Measurements from ENCODE around the gene TLR4.

TLR4 gene

DNA sequence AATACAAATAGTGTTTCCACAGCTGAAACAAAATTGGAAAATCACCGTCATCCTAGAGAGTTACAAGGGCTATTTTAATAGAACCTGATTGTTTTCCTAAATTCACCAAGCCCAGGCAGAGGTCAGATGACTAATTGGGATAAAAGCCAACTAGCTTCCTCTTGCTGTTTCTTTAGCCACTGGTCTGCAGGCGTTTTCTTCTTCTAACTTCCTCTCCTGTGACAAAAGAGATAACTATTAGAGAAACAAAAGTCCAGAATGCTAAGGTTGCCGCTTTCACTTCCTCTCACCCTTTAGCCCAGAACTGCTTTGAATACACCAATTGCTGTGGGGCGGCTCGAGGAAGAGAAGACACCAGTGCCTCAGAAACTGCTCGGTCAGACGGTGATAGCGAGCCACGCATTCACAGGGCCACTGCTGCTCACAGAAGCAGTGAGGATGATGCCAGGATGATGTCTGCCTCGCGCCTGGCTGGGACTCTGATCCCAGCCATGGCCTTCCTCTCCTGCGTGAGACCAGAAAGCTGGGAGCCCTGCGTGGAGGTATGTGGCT is at the start of gene TLR4:
Gene TLR4 (plus strand): TSS at position 380 of the 552 bp plus-strand sequence. CDS start 70 bp downstream, at position 450.
- DNase-seq = no peak

DNA sequence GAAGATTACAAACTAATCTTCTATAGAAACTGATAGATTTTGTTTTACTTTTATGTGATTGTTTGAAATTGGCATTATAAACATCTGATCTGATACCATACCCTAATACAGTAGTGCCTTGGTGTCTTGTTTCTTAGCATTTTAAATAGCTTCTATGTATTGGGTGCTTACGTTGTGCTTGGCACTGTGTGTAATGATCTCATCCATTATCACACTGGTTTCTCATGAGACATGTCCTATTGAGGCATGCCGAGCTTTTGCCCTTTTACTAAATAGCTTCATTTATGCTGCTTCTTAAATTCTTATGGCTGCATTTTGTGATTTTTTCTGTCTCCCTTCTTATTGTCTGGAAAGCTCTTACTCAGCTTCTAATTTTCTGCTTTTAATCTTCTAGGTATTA is 48.2 kb upstream of the TLR4 start:
- DNase-seq = no peak

DNA sequence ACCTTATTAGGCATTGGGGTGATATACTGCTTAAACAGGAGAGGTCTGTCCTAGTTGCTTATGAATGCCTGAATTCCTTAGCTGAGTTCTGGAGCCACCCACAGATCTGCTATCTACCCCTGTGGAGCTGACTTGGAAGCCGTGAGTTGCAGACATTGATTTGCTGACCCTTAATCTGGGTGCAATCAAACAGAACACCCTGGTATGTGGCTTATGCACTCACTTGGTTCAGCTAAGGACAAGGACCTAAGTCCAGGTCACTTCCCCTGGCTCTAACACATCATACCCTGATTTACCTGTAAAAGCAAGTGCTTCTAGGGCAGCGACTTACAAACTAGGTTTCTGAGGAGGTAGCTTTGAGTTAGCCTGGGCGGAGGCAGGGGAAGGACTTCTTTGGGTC is 41.6 kb upstream of the TLR4 start:
- no peak for DNase-seq

DNA sequence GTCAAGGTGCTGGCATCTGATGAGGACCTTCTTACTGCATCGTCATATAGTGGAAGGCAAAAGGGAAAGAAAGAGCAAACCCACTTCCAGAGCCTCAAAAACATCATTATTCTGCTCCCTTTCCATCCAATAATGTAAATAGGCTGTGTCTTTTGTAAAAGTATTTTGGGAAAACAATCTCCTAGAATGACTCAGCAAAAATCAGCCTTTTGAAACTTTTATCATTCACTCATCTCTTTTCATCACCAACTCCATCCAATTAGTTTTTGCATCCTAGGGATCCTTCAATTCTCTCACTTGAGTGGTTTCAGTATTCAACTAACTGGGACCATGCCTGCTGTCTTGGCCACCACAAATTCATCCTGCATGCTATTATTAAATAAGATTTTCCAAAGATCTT is 39.8 kb upstream of the TLR4 start:
- DNase-seq = no peak

DNA sequence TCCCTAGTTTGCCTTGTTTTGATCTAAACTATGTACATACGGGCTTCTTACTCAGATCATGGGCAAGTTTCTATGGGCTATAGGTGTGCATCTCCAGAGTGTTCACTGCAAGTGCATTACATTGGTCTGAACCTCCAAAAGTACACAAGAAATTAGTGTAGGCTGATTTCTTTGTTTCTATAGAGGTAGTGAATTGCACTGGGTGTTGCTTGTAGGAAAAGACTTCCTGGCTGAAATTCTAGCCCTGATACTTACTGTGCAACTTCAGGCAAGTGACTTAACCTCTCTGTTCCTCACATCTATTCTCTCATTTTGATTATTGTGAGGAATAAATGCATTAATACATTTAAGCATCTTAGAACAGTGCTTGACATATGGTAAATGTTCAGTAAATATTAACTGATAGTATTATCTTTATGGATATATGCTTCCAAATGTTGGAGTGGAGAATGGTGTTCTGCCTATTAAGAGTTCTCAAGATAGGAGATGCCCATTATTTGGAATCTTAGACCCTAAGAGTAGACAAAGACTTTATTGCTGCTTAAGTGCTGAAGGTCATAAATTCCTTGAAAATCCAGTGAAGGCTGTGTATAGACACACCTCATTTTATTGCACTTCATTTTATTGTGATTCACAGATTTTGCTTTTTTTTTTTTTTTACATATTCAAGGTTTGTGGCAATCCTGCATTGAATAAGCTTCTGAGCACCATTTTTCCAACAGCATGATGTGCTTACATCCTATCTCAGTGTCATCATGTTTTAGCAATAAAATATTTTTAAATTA is 38.4 kb upstream of the TLR4 start:
- no peak for DNase-seq

DNA sequence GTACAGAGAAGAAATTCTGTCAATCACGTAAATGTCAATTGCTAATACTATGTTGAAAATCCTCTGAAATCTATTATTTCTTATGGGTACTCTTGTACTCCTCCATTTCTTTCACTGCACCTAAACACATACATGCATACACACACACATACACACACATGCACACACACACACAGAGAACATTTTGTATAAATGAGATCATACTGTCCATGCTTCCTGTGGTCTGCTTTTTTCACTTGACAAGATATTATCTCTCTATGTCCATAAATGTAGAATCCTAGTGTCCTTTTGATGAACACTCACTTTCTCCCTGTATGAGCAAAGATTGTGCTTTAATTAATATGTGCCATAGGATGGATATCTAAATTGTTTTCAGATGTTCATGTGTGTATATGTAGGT is 32.7 kb upstream of the TLR4 start:
- no peak for DNase-seq

DNA sequence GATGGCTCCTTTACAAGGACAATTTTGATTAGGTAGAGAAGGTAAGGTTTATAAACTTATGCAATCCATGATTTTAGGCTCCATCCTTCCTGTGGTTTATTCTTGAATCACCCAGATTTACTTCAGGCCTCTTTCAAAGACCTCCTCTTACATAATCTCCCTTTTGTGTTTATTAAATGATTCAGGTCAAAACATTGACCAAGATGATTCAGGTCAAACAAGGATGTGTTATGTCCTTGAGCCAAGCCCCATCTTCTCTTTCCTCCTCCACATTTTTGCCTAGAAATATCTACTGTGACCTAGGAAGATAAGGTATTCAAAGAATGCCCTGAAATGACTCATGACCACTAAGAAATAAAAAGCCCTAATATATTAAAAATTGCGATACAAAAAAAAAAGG is 31.8 kb upstream of the TLR4 start:
- no peak for DNase-seq

DNA sequence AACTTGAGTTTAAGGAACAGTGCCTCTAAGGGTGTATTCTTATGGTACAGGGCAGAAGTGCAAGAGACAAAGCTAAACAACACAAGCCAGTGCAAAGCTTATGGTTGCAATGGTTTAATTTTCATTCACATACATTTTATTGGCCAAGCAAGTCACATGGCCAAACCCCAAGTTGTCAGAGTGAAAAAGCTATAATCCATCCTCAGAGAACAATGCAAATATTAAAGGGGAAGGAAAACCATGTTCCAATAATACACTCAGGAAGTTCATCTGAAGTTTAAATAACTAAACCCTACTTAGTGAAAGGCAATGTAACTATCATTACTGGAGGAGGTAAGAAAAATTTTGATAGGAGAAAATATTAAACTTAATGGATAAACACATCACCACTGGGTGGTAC is 26.6 kb upstream of the TLR4 start:
- no peak for DNase-seq

DNA sequence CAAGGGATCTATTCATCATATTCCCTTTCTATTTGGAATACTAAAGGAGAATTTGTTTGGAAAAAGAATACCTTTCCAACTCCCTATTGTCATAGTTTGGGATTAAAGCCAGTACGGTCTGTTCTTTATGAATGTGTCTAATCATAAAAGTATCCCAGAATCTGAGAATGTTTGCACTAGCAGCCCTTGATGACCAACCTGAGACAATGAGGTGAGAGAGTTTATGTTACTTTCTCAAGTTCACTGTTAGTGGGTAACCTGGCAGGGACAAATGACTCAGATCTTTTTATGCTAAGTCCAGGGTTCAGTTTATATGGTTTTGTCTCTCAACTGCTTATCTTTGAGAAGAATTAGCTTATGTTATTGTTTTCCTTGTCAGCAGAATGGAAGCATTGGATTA is 25.3 kb upstream of the TLR4 start:
- DNase-seq = no peak

DNA sequence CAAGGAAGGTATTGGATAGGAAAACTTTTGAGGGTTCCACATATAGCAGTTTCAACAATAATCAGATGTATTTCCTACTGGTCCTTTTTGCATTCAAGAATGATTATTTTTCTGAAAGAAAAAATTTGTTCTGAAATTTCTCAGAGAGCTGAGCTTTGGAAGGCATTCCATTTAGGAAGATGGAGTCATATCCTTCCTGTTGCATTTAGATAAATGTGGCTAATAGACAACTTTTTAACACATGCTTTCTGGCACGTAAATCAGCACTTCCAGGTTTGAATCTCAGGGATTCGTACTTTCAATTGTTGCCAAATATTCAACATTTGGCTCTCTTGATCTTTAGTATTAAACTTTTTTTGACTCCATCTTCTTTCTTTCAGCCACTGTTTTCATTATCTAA is 24.8 kb upstream of the TLR4 start:
- no peak for DNase-seq

DNA sequence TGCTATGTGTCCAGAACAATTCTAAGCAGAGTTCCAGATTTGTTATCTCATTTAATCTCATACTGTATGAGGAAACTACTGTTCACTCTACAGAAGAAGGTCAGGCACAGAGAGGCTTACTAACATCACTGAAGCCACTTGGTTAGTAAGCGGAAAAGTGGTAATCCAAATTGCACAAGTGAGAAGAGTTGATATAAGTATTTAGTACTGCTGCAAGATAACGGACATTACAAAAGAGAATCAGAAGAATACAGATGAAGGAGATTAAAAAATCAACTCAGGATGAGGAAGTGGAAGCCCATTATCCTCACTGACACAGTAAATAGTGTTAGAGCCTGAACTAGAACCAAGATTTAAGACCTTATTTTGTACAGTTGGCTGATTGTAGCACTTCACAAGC is 22.3 kb upstream of the TLR4 start:
- DNase-seq = no peak

DNA sequence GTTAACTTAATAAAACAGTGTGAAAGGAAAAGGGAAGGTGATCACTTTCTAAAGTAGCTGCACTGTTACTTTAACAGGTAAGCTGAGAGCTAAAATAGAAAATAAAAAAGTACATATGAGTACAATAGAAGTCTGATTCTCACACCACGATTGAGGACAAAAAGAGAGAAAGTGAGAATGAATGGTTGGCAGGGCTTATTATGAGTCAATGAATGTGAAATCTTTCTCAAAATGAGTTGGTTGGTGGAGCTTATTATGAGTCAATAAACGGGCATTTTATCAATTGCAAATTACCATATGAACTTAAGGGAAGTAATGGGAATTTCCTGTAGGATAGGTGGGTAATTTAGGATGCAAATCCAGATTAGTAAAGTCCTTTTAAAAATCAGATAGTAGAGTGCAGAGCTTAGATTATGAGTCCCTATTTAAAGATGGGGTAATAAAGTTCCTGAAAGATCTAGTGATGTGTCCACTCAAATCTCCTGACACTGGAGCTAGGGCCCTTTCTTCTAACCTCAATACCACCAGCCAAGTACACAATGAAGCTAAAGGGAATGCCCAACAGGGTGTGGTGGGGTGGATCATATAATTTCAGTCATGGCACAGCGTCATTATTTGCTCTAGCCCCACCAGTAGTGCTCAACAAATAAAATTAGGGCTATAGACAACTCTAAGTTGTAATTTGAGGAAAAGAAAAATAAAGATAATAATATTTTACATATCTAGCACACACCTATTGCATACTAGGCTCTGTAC is 21.1 kb upstream of the TLR4 start:
- DNase-seq = no peak

DNA sequence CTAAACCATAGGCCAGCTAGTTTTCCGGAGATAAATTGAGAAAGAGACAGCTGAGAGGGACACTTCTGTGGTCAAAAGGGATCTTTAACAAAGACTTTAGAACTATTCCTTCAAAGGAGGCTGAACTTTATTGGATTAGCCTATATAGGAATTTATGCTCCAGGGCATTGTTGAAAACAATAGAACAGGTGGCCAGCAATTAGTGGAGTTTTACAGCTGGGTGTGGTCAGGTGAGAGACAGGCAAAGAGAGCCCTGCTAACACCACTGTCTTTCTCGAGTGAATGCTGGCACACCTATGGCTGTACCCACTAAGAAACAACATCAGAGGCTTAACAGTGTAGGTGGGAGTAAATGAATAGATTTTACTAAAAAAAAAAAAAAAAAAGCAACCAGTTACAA is 16.7 kb upstream of the TLR4 start:
- DNase-seq = no peak

DNA sequence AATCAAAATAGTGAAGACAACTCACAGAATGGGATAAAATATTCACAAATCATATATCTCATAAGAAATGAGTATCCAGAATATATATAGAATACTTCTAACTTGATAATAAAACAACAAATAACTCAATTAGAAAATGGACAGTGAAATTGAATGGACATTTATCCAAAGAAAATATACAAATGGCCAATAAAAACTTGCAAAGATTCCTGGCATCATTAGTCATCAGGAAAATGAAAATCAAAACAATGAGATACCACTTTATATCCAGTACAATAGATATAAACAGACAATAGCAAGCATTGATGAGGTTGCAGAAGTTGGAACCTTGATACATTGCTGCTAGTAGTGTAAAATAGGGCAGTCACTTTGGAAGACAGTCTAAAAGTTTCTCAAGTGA is 12.8 kb upstream of the TLR4 start:
- no peak for DNase-seq

DNA sequence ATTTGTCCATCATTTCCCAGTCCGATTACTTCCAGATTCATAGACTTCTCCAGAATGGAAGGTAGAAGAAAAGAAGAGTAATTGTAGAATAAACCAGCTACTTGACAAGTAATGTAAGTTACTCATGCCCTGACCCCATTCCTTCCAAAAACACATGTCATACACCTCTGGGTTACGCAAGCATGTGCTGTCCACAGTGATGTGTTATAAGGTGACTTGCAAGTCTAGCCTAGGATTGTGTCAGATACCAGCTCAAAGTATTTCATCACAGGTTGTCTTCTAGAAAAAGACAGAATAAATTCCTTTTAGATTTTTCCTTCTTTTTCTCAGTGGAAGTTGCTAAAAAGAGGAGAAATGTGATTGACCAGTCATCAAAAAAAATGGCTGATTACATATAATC is 8.0 kb upstream of the TLR4 start:
- DNase-seq = no peak

DNA sequence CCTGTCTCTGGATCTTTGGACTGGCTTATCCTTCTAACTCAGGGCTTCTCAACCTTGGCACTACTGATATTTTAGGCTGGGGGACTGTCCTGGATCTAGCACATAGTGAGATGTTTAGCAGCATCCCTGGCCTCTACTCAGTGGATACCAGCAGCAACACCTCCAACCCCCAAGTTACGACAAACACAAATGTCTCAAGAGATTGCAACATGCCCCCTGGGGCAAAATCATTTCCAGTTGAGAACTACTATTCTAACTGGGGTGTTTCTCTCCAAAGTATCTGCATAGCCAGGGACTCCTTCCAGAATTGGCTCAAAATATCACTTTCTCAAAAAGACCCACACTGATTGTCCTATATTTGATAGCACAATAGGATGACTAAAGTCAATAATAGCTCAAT is 7.2 kb upstream of the TLR4 start:
- DNase-seq = no peak

DNA sequence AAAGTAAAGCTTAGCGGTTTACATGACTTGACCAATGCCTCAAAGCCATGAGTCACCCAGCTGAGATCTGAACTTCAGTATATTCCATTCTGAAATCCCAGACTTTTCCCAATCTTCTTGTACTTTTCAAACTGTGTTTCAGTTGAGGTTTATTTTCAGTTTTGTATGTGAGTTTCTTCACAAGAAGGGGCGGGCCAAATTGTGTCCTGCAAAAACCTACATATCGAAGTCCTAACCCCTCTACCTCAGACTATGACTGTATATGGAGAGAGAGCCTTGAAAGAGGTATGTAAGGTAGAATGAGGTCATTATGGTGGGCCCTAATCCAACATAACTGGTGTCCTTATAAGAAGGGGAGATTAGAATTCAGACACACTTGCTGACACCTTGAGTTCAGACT is 666 bp upstream of the TLR4 start:
- DNase-seq = no peak

DNA sequence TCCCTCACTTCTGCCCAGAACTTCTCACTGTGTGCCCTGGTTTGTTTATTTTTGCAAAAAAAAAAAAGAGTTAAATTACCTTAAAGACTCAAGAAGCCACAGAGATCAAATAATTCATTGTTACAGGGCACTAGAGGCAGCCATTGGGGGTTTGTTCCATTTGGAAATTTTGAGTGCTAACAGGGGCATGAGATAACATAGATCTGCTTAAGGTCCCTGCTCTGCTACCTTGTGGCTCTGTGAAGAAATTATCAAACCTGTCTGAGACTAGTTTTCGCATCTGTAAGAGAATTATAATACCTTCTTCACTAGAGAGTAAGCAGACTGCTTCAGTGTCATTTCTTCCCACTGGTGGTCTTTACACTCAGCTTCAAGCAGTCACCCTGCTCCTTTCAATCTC is 394 bp downstream of the TLR4 start:
- DNase-seq = no peak

DNA sequence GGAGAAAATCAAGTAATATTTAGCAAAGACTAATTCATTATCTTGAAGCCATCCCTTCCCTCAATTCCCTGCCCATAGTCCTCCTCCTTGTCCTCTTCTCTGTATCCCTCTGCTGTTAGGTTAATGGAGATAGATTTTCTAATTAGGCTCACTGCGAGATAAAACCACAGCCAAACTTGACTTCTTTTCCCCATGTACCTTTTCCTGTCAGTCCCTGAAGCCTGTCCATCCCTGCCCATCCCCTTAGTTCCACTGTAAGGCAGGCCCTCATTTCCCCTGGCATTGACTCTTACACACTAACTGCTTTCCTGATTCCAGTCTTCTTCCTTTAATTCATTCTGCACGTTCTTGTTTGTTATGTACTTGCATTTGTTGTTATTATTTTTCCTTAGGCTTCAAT is 1.2 kb downstream of the TLR4 start:
- no peak for DNase-seq

DNA sequence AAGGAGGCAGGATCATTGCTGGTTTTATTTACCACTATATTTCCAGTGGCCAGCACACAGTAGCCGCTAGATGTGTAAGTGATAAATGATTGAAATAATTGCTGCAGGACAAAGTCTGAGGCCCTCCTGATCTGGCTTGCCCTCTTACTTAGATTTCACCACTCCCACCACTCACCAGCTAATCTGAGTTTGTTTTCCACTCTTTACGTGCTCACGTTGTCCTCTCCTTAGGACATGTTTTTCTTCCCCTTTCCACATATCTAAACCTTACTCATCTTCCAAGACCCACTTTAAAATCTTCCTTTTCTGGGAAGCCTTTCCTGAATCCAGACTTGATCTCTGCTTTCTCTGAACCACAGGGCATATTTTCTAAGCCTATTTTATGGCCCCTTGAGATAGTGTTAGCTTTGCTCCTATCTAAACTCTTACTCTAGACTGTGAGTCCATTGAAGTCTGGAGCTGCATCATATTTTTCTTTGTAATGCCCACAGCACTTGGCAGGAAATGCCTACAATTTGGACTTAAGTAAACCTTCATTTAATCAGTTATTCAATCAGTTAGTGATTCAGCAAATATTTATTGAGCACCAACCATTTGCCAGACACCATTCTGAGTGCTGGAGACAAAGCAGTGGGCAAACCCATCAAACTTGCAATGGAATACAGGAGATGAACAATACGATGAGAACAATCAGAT is 2.4 kb downstream of the TLR4 start:
- DNase-seq = no peak

DNA sequence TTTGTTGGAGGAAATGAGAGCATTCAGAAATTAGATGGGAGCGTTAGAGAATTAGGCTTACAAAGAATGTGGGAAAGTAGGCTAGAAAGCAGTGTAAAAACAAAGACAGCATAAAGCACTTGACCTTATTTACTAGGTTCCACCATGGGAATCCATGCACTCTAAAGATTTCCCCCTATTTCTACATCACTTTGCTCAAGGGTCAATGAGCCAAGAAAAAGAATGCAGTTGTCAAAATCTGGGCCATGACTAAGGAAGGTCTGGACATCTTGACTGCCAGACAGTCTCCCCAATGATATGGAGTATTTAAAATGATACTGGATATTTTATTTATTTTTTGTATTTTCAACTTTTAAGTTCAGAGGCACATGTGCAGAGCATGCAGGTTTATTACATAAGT is 3.4 kb downstream of the TLR4 start:
- no peak for DNase-seq

DNA sequence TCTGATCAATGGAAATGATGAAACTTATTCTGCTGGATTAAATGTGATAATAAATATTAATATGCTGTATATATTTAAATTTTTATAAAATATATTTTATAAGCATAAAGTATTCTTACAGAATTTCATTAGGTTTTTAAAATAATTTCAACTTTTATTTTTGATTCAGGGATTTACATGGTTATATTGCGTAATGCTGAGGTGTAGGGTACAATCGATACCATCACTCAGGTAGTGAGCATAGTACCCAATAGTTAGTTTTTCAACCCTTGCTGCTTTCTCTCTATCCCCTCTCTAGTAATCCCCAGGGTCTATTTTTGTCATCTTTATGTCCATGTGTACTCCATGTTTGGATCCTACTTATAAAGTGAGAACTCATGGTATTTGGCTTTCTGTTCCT is 5.7 kb downstream of the TLR4 start:
- DNase-seq = no peak

DNA sequence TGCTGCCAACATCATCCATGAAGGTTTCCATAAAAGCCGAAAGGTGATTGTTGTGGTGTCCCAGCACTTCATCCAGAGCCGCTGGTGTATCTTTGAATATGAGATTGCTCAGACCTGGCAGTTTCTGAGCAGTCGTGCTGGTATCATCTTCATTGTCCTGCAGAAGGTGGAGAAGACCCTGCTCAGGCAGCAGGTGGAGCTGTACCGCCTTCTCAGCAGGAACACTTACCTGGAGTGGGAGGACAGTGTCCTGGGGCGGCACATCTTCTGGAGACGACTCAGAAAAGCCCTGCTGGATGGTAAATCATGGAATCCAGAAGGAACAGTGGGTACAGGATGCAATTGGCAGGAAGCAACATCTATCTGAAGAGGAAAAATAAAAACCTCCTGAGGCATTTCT is 10.1 kb downstream of the TLR4 start:
- no peak for DNase-seq
